SK-N-SH treated with all-trans-retinoic acid at 6 μM for 48 hours (cell line): ENCODE measurements around the gene MVD.

Experiments
- ATAC-seq: fragments of 200-7000 bp; cut with Tn5 transposase; 3 replicates; pipeline ENCODE4 v1.9.1; 2020; ENCODE audit warnings: mild to moderate bottlenecking, moderate library complexity
- ARNTL ChIP-seq: fragments of 450-650 bp; formaldehyde crosslinking; IDR thresholded peaks from 2 replicates; pipeline ENCODE4 v1.5.0; 2020; ENCODE audit warnings: low read depth, mild to moderate bottlenecking, moderate library complexity, borderline replicate concordance
- BACH2 ChIP-seq: fragments of 250-450 bp; sonication (Bioruptor Pico); IDR thresholded peaks from 2 replicates; pipeline ENCODE4 v1.9.0; 2021; ENCODE audit warnings: mild to moderate bottlenecking, borderline replicate concordance
- CSDC2 ChIP-seq: fragments of 250-450 bp; sonication (Bioruptor Pico); IDR thresholded peaks from 2 replicates; pipeline ENCODE4 v1.5.0; 2020; ENCODE audit warnings: mild to moderate bottlenecking, moderate library complexity
- ESRRG ChIP-seq: fragments of 250-450 bp; sonication (Bioruptor Pico); IDR thresholded peaks from 2 replicates; pipeline ENCODE4 v1.6.1; 2021; ENCODE audit warnings: mild to moderate bottlenecking
- ISL1 ChIP-seq: fragments of 250-450 bp; sonication (Bioruptor Pico); IDR thresholded peaks from 2 replicates; pipeline ENCODE4 v2.1.2; 2022; ENCODE audit warnings: mild to moderate bottlenecking, moderate library complexity
- PPARA ChIP-seq: fragments of 250-450 bp; sonication (Bioruptor Pico); IDR thresholded peaks from 2 replicates; pipeline ENCODE4 v1.5.0; 2020; ENCODE audit warnings: mild to moderate bottlenecking, borderline replicate concordance
- RARB ChIP-seq: fragments of 250-450 bp; sonication (Bioruptor Pico); IDR thresholded peaks from 2 replicates; pipeline ENCODE4 v1.8.0; 2021; ENCODE audit warnings: mild to moderate bottlenecking, moderate library complexity
- SNAI2 ChIP-seq: fragments of 250-450 bp; sonication (Bioruptor Pico); IDR thresholded peaks from 2 replicates; pipeline ENCODE4 v1.5.0; 2020; ENCODE audit warnings: mild to moderate bottlenecking, moderate library complexity
- TOX ChIP-seq: fragments of 250-450 bp; sonication (Bioruptor Pico); IDR thresholded peaks from 2 replicates; pipeline ENCODE4 v1.8.0; 2021; ENCODE audit warnings: mild to moderate bottlenecking, moderate library complexity, borderline replicate concordance
- ZFP30 ChIP-seq: fragments of 450-650 bp; formaldehyde crosslinking; IDR thresholded peaks from 2 replicates; pipeline ENCODE4 v1.5.0; 2022; ENCODE audit warnings: mild to moderate bottlenecking, moderate library complexity
- TF ChIP-seq, protein P1 (sequence below): fragments of 250-450 bp; sonication (Bioruptor Pico); IDR thresholded peaks from 2 replicates; pipeline ENCODE4 v1.8.0; 2020; ENCODE audit warnings: mild to moderate bottlenecking, moderate library complexity, borderline replicate concordance
- TF ChIP-seq, protein P2 (sequence below): fragments of 250-450 bp; sonication (Bioruptor Pico); IDR thresholded peaks from 2 replicates; pipeline ENCODE4 v1.5.1; 2020; ENCODE audit warnings: low read depth, mild to moderate bottlenecking, moderate library complexity
- TF ChIP-seq, protein P3 (sequence below): fragments of 250-450 bp; sonication (Bioruptor Pico); IDR thresholded peaks from 2 replicates; pipeline ENCODE4 v1.8.0; 2021; ENCODE audit warnings: low read depth, mild to moderate bottlenecking, moderate library complexity, borderline replicate concordance
- TF ChIP-seq, protein P4 (sequence below): fragments of 250-450 bp; sonication (Bioruptor Pico); IDR thresholded peaks from 2 replicates; pipeline ENCODE4 v1.5.0; 2020; ENCODE audit warnings: mild to moderate bottlenecking, moderate library complexity

MVD gene

DNA sequence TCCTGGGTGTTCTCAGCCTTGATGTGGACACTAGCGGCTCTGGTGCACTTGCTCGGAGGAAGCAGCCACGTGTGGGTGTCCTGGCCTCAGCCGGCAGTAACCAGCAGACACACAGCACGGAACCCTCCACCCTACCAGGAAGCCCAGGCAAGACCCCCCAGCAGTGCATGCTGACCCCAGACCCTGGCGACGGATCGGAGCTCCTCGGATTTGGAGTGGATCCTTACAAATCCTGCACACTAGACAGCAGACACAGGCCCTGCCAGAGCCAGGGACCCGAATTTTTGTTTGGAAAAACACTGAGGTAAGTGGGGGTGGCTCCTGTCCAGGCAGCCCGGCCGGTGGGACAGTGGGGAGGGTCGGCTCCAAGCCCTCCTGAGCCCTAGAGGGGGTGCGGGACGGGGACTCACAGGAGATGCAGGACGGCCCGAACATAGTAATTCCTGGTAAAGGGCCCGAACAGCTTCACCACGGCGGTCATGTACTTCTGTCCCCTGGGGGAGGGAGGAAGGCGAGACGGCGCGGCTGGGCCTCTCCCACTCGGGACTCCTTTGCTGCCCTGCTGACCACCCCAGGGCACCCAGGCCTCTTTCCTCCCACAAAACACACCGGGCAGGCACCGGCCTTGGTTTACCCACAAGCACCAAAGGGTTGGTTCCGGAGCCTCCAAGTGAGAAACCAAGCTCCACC is 16.4 kb downstream of the MVD start (continued):
- TF ChIP-seq, protein P1, sequence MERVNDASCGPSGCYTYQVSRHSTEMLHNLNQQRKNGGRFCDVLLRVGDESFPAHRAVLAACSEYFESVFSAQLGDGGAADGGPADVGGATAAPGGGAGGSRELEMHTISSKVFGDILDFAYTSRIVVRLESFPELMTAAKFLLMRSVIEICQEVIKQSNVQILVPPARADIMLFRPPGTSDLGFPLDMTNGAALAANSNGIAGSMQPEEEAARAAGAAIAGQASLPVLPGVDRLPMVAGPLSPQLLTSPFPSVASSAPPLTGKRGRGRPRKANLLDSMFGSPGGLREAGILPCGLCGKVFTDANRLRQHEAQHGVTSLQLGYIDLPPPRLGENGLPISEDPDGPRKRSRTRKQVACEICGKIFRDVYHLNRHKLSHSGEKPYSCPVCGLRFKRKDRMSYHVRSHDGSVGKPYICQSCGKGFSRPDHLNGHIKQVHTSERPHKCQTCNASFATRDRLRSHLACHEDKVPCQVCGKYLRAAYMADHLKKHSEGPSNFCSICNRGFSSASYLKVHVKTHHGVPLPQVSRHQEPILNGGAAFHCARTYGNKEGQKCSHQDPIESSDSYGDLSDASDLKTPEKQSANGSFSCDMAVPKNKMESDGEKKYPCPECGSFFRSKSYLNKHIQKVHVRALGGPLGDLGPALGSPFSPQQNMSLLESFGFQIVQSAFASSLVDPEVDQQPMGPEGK: no peak
- TF ChIP-seq, protein P2, sequence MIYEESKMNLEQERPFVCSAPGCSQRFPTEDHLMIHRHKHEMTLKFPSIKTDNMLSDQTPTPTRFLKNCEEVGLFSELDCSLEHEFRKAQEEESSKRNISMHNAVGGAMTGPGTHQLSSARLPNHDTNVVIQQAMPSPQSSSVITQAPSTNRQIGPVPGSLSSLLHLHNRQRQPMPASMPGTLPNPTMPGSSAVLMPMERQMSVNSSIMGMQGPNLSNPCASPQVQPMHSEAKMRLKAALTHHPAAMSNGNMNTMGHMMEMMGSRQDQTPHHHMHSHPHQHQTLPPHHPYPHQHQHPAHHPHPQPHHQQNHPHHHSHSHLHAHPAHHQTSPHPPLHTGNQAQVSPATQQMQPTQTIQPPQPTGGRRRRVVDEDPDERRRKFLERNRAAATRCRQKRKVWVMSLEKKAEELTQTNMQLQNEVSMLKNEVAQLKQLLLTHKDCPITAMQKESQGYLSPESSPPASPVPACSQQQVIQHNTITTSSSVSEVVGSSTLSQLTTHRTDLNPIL (CRISPR knock-in tag): no peak
- no peak for TF ChIP-seq SNAI2 (CRISPR knock-in tag)
- TF ChIP-seq PPARA: no peak
- TF ChIP-seq, protein P3, sequence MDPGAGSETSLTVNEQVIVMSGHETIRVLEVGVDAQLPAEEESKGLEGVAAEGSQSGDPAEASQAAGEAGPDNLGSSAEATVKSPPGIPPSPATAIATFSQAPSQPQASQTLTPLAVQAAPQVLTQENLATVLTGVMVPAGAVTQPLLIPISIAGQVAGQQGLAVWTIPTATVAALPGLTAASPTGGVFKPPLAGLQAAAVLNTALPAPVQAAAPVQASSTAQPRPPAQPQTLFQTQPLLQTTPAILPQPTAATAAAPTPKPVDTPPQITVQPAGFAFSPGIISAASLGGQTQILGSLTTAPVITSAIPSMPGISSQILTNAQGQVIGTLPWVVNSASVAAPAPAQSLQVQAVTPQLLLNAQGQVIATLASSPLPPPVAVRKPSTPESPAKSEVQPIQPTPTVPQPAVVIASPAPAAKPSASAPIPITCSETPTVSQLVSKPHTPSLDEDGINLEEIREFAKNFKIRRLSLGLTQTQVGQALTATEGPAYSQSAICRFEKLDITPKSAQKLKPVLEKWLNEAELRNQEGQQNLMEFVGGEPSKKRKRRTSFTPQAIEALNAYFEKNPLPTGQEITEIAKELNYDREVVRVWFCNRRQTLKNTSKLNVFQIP (CRISPR knock-in tag): no peak
- TF ChIP-seq ARNTL: no peak

DNA sequence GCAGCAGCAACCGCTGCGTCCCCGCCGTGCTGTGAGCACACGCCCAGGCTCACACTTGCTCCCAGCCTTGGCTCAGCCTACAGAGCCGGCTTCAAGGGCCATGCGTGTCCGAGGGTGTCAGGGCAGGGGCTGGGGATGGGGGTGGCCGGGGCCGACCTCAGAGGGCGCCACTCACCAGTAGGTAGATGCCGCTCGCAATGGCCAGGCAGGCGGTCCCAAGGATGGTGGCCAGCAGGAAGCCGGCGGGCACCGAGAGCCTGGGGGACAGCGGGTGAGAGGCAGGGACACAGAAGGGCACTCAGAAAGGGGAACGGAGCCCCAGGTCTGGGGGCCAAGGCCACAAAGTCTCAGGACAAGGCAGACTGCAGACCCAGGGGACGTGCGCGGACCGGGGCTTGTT is 16.9 kb downstream of the MVD start:
- no peak for ATAC-seq
- TF ChIP-seq SNAI2 (CRISPR knock-in tag) (no peak), TOX (CRISPR knock-in tag) (no peak), ISL1 (CRISPR knock-in tag) (no peak), CSDC2 (CRISPR knock-in tag) (no peak), ZFP30 (CRISPR knock-in tag) (no peak), ARNTL (no peak), RARB (CRISPR knock-in tag) (no peak), ESRRG (CRISPR knock-in tag) (no peak), PPARA (no peak)
- TF ChIP-seq, protein P2 (CRISPR knock-in tag): no peak
- TF ChIP-seq, protein P4, sequence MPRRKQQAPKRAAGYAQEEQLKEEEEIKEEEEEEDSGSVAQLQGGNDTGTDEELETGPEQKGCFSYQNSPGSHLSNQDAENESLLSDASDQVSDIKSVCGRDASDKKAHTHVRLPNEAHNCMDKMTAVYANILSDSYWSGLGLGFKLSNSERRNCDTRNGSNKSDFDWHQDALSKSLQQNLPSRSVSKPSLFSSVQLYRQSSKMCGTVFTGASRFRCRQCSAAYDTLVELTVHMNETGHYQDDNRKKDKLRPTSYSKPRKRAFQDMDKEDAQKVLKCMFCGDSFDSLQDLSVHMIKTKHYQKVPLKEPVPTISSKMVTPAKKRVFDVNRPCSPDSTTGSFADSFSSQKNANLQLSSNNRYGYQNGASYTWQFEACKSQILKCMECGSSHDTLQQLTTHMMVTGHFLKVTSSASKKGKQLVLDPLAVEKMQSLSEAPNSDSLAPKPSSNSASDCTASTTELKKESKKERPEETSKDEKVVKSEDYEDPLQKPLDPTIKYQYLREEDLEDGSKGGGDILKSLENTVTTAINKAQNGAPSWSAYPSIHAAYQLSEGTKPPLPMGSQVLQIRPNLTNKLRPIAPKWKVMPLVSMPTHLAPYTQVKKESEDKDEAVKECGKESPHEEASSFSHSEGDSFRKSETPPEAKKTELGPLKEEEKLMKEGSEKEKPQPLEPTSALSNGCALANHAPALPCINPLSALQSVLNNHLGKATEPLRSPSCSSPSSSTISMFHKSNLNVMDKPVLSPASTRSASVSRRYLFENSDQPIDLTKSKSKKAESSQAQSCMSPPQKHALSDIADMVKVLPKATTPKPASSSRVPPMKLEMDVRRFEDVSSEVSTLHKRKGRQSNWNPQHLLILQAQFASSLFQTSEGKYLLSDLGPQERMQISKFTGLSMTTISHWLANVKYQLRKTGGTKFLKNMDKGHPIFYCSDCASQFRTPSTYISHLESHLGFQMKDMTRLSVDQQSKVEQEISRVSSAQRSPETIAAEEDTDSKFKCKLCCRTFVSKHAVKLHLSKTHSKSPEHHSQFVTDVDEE (CRISPR knock-in tag): no peak
- TF ChIP-seq, protein P3 (CRISPR knock-in tag): no peak
- TF ChIP-seq, protein P1: no peak

DNA sequence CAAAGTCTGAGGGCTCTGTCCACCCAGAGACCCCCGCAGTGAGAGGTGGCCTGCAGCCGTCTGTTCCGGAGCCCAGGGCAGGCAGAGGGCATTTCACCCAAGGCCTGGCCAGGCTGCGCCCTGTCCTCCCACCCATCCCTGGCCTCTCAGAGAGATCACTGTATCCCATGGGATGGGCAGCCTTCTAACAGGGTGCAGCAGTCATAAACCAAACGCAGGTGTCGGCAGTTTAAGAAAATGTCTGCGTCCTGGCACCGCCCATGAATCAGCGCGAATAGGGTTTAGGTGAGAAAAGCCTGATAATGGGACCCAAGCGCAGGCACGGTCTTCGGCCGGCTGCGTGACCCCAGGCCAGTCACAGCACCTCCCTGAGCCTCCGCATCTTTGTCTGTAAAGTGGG is 17.4 kb downstream of the MVD start:
- TF ChIP-seq BACH2 (CRISPR knock-in tag) (no peak), ZFP30 (CRISPR knock-in tag) (no peak)
- TF ChIP-seq, all 23 proteins: peak for 0
- no peak for ATAC-seq
